ENCODE data around the gene TNFAIP8L3. TPM values are rescaled to one million over a fixed set of nuclear protein-coding genes. Genes with fewer than 3 reads are reported as not detected.

The TNFAIP8L3 gene
- total and polyA plus RNA-seq, 2 donors, result 9.7 to 31.2 TPM

GRCh38 chr15:51075826-51076523 is 18.7 kb downstream of the TNFAIP8L3 start:
- H3K36me3 ChIP-seq (ENCODE audit: insufficient read depth), result no peaks in the 10 kb centered on the region
- H3K27ac ChIP-seq (ENCODE audit: low read depth), result no peak overlapping the region
- peaks cover 2% of the 10 kb centered on the region for H3K4me1 ChIP-seq (ENCODE audit: insufficient read depth)
- 45% methylated on average over 7 of the region's 7 CpGs for WGBS
- DNase-seq (ENCODE audit: extremely low spot score), result no peak
- no peak overlapping the region for H3K4me3 ChIP-seq (ENCODE audit: low read depth, low read length)

- H3K4me3 ChIP-seq (ENCODE audit: low read depth, low read length), result no peak overlapping the region
- no peaks in the 10 kb centered on the region for H3K36me3 ChIP-seq (ENCODE audit: insufficient read depth)
- no peak overlapping the region for H3K27ac ChIP-seq (ENCODE audit: low read depth)
- peaks cover 2% of the 10 kb centered on the region for H3K4me1 ChIP-seq (ENCODE audit: insufficient read depth)
- 37% methylated on average over 5 of the region's 5 CpGs for WGBS
- DNase-seq (ENCODE audit: extremely low spot score), result no peak
Observed at GRCh38 chr15:51075364-51075763, 19.3 kb downstream of the TNFAIP8L3 start.

GRCh38 chr15:51074926-51075325 is 19.8 kb downstream of the TNFAIP8L3 start:
- H3K4me1 ChIP-seq (ENCODE audit: insufficient read depth), result peaks cover 2% of the 10 kb centered on the region
- H3K27ac ChIP-seq (ENCODE audit: low read depth), result no peak overlapping the region
- no peak for DNase-seq (ENCODE audit: extremely low spot score)

GRCh38 chr15:51071578-51071977 is 23.1 kb downstream of the TNFAIP8L3 start:
- no peak overlapping the region for H3K27ac ChIP-seq (ENCODE audit: low read depth)
- DNase-seq (ENCODE audit: extremely low spot score), result no peak
- H3K4me3 ChIP-seq (ENCODE audit: low read depth, low read length), result no peak overlapping the region
- 47% methylated on average over 1 of the region's 1 CpG for WGBS
- peaks cover 2% of the 10 kb centered on the region for H3K4me1 ChIP-seq (ENCODE audit: insufficient read depth)
- no peaks in the 10 kb centered on the region for H3K36me3 ChIP-seq (ENCODE audit: insufficient read depth)

More at GRCh38 chr15:51074926-51075325, 19.8 kb downstream of the TNFAIP8L3 start:
- Histone ChIP-seq H3K4me3 (ENCODE audit: low read depth, low read length) (no peak overlapping the region), H3K36me3 (ENCODE audit: insufficient read depth) (no peaks in the 10 kb centered on the region)
- 90% methylated on average over 5 of the region's 5 CpGs for WGBS

GRCh38 chr15:51069983-51070382 is 24.7 kb downstream of the TNFAIP8L3 start:
- Histone ChIP-seq H3K36me3 (ENCODE audit: insufficient read depth) (no peaks in the 10 kb centered on the region), H3K4me3 (ENCODE audit: low read depth, low read length) (no peak overlapping the region), H3K27ac (ENCODE audit: low read depth) (no peak overlapping the region), H3K4me1 (ENCODE audit: insufficient read depth) (peaks cover 2% of the 10 kb centered on the region)
- no peak for DNase-seq (ENCODE audit: extremely low spot score)

- Histone ChIP-seq H3K36me3 (ENCODE audit: insufficient read depth) (no peaks in the 10 kb centered on the region), H3K4me1 (ENCODE audit: insufficient read depth) (no peaks in the 10 kb centered on the region), H3K4me3 (ENCODE audit: low read depth, low read length) (no peak overlapping the region), H3K27ac (ENCODE audit: low read depth) (no peak overlapping the region)
- WGBS, result 35% methylated on average over 3 of the region's 3 CpGs
- DNase-seq (ENCODE audit: extremely low spot score), result no peak
Observed at GRCh38 chr15:51067510-51067909, 27.2 kb downstream of the TNFAIP8L3 start.

GRCh38 chr15:51065781-51066180 is 28.9 kb downstream of the TNFAIP8L3 start:
- H3K4me3 ChIP-seq (ENCODE audit: low read depth, low read length), result no peak overlapping the region
- no peaks in the 10 kb centered on the region for H3K36me3 ChIP-seq (ENCODE audit: insufficient read depth)
- no peaks in the 10 kb centered on the region for H3K4me1 ChIP-seq (ENCODE audit: insufficient read depth)
- DNase-seq (ENCODE audit: extremely low spot score), result no peak
- no peak overlapping the region for H3K27ac ChIP-seq (ENCODE audit: low read depth)
- WGBS, result 74% methylated on average over 1 of the region's 1 CpG

- DNase-seq (ENCODE audit: extremely low spot score), result no peak
Observed at GRCh38 chr15:51065261-51065660, 29.4 kb downstream of the TNFAIP8L3 start.

GRCh38 chr15:51062736-51063135 is 32.0 kb downstream of the TNFAIP8L3 start:
- no peaks in the 10 kb centered on the region for H3K36me3 ChIP-seq (ENCODE audit: insufficient read depth)
- H3K4me3 ChIP-seq (ENCODE audit: low read depth, low read length), result no peak overlapping the region
- no peak overlapping the region for H3K27ac ChIP-seq (ENCODE audit: low read depth)
- no peaks in the 10 kb centered on the region for H3K4me1 ChIP-seq (ENCODE audit: insufficient read depth)
- WGBS, result 79% methylated on average over 1 of the region's 1 CpG
- DNase-seq (ENCODE audit: extremely low spot score), result no peak

More at GRCh38 chr15:51065261-51065660, 29.4 kb downstream of the TNFAIP8L3 start:
- Histone ChIP-seq H3K36me3 (ENCODE audit: insufficient read depth) (no peaks in the 10 kb centered on the region), H3K4me3 (ENCODE audit: low read depth, low read length) (no peak overlapping the region), H3K27ac (ENCODE audit: low read depth) (no peak overlapping the region), H3K4me1 (ENCODE audit: insufficient read depth) (no peaks in the 10 kb centered on the region)

- Histone ChIP-seq H3K4me3 (ENCODE audit: low read depth, low read length) (no peak overlapping the region), H3K4me1 (ENCODE audit: insufficient read depth) (no peaks in the 10 kb centered on the region), H3K27ac (ENCODE audit: low read depth) (no peak overlapping the region), H3K36me3 (ENCODE audit: insufficient read depth) (no peaks in the 10 kb centered on the region)
- WGBS, result 90% methylated on average over 3 of the region's 3 CpGs
- DNase-seq (ENCODE audit: extremely low spot score), result no peak
Observed at GRCh38 chr15:51060030-51060673, 34.6 kb downstream of the TNFAIP8L3 start.

- 98% methylated on average over 1 of the region's 1 CpG for WGBS
- no peak for DNase-seq (ENCODE audit: extremely low spot score)
- H3K4me3 ChIP-seq (ENCODE audit: low read depth, low read length), result no peak overlapping the region
- no peaks in the 10 kb centered on the region for H3K36me3 ChIP-seq (ENCODE audit: insufficient read depth)
- H3K4me1 ChIP-seq (ENCODE audit: insufficient read depth), result no peaks in the 10 kb centered on the region
- H3K27ac ChIP-seq (ENCODE audit: low read depth), result no peak overlapping the region
Observed at GRCh38 chr15:51054535-51054934, 40.2 kb downstream of the TNFAIP8L3 start.

GRCh38 chr15:51053571-51053970 is 41.1 kb downstream of the TNFAIP8L3 start:
- Histone ChIP-seq H3K4me3 (ENCODE audit: low read depth, low read length) (no peak overlapping the region), H3K27ac (ENCODE audit: low read depth) (no peak overlapping the region), H3K4me1 (ENCODE audit: insufficient read depth) (no peaks in the 10 kb centered on the region), H3K36me3 (ENCODE audit: insufficient read depth) (no peaks in the 10 kb centered on the region)
- DNase-seq (ENCODE audit: extremely low spot score), result no peak
- 70% methylated on average over 1 of the region's 1 CpG for WGBS

GRCh38 chr15:51051776-51052175 is 42.9 kb downstream of the TNFAIP8L3 start:
- 33% methylated on average over 3 of the region's 3 CpGs for WGBS
- DNase-seq (ENCODE audit: extremely low spot score), result no peak

GRCh38 chr15:51049081-51049480 is 45.6 kb downstream of the TNFAIP8L3 start:
- Histone ChIP-seq H3K27ac (ENCODE audit: low read depth) (no peak overlapping the region), H3K36me3 (ENCODE audit: insufficient read depth) (no peaks in the 10 kb centered on the region), H3K4me3 (ENCODE audit: low read depth, low read length) (no peak overlapping the region), H3K4me1 (ENCODE audit: insufficient read depth) (peaks cover 2% of the 10 kb centered on the region)
- no peak for DNase-seq (ENCODE audit: extremely low spot score)
- 81% methylated on average over 2 of the region's 2 CpGs for WGBS

More at GRCh38 chr15:51051776-51052175, 42.9 kb downstream of the TNFAIP8L3 start:
- Histone ChIP-seq H3K27ac (ENCODE audit: low read depth) (no peak overlapping the region), H3K36me3 (ENCODE audit: insufficient read depth) (no peaks in the 10 kb centered on the region), H3K4me3 (ENCODE audit: low read depth, low read length) (no peak overlapping the region), H3K4me1 (ENCODE audit: insufficient read depth) (peaks cover 2% of the 10 kb centered on the region)

All from urinary bladder (tissue), 4 donors.